ENCODE data around the gene PAF1. TPM values are rescaled to one million over a fixed set of nuclear protein-coding genes. Genes with fewer than 3 reads are reported as not detected.
A peak's percentile ranks its signal among the peaks of the same experiment; 100 is the strongest.

Gene PAF1
- total and polyA plus RNA-seq, 2 donors (not counting 3 experiments of a cell fraction or from before 2014, with no cell fraction given): 55.1 to 90.8 TPM

- FAIRE-seq (peak; percentile 47), DNase-seq (ENCODE audit: low read depth, low spot score) (peak; percentile 53)
- Histone ChIP-seq H4K20me1 (replicated peaks; ENCODE audit: control insufficient read depth, extremely low read depth, insufficient read depth, low read length) (no peaks in the 10 kb centered on the region), H3K9me1 (replicated peaks; ENCODE audit: control insufficient read depth, extremely low read depth, insufficient read depth, low read length) (no peaks in the 10 kb centered on the region), H3K4me1 (ENCODE audit: control insufficient read depth, extremely low read depth, insufficient read depth, low read length) (peaks cover 27% of the 10 kb centered on the region), H3K79me2 (ENCODE audit: control insufficient read depth, insufficient read depth, low read length) (peaks cover 13% of the 10 kb centered on the region), H3K9me3 (replicated peaks; ENCODE audit: control insufficient read depth, insufficient read depth, low read length) (no peaks in the 10 kb centered on the region), H3K27ac (ENCODE audit: insufficient read depth, low read depth, low read length) (peak overlapping the region; percentile 86), H3K4me2 (ENCODE audit: insufficient read depth, low read length) (peak overlapping the region; percentile 69), H3K4me3 (replicated peaks in 1 of 3; ENCODE audit: insufficient read depth in 1 of 3, low read depth in 1 of 3, low read length in 3 of 3) (peak overlapping the region; percentile 74 to 94 (median 83)), H3K27me3 (ENCODE audit: control insufficient read depth in 2 of 2, insufficient read depth in 2 of 2, low read length in 2 of 2) (no peaks in the 10 kb centered on the region), H3K36me3 (ENCODE audit: control insufficient read depth in 2 of 2, extremely low read depth in 1 of 2, insufficient read depth in 2 of 2, low read length in 2 of 2) (peaks cover 0 to 18% of the 10 kb centered on the region in 2 experiments), H3K9ac (replicated peaks; ENCODE audit: extremely low read depth, insufficient read depth, low read length) (peak overlapping the region; percentile 97), H2AFZ (ENCODE audit: low read depth, low read length) (peak overlapping the region; percentile 40)
- TF ChIP-seq JUN (IDR thresholded peaks at IDR 0.05; ENCODE audit: borderline replicate concordance, insufficient read depth, insufficient read length, low read depth): no peak
- peak in 1 of 2 donors; percentile 27 for TF ChIP-seq CTCF (IDR thresholded peaks at IDR 0.05; ENCODE audit: extremely low read depth in 1 of 2, insufficient read depth in 1 of 2, low read depth in 1 of 2, low read length in 2 of 2)
- POLR2A ChIA-PET: interaction anchor here (1.6 to 2.2 kb wide), 2 partner anchors 14 to 21 kb away, joined by 10 to 18 read pairs; partner anchors contain the start of gene RPS16
- dilution Hi-C loops (cut with MboI; ENCODE audit: extremely low pct_ligation_motif_present, low sequenced_read_pairs): no loop called here
- TSS peak; percentile 5 for BruUV-seq (replicated peaks)
- CTCF ChIA-PET: interaction anchor here (1.0 to 1.9 kb wide), 9 partner anchors 9 to 325 kb away, joined by 3 to 29 read pairs (median 4); partner anchors contain the start of genes RPS16 and SUPT5H
- intact Hi-C loops (cut with micrococcal nuclease): no loop called here
Observed at GRCh38 chr19:39413911-39414608, 23.2 kb upstream of the PAF1 start.

All from endothelial cell of umbilical vein (primary cell).